22Rv1 (cell line): ENCODE results near the gene ZNF20.

Experiments used
- ZFX ChIP-seq: fragments of 450-650 bp; IDR thresholded peaks from 2 replicates; pipeline ENCODE4 v1.6.1; 2017; ENCODE audit warnings: antibody characterized with exemption, borderline replicate concordance
- TF ChIP-seq, protein P1 (sequence below): fragments of 450-650 bp; IDR thresholded peaks from 2 replicates; pipeline ENCODE4 v1.5.1; 2017; ENCODE audit warnings: mild to moderate bottlenecking

DNA sequence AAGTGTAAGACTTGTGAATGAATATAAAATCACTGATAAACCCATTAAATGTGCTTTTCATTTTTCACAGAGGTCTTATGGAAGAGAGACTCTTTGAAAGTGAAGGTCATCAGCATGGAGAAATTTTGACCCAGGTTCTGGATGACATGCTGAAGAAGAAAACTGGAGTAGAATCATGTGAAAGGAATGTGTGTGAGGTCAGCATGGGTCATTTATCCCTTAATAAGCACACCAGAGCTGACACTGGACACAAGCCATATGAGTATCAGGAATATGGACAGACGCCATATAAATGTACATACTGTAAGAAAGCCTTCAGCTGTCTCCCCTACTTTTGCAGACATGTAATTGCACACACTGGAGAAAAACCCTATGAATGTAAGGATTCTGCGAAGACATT lies 29.0 kb downstream of the ZNF20 start:
- TF ChIP-seq, protein P1, sequence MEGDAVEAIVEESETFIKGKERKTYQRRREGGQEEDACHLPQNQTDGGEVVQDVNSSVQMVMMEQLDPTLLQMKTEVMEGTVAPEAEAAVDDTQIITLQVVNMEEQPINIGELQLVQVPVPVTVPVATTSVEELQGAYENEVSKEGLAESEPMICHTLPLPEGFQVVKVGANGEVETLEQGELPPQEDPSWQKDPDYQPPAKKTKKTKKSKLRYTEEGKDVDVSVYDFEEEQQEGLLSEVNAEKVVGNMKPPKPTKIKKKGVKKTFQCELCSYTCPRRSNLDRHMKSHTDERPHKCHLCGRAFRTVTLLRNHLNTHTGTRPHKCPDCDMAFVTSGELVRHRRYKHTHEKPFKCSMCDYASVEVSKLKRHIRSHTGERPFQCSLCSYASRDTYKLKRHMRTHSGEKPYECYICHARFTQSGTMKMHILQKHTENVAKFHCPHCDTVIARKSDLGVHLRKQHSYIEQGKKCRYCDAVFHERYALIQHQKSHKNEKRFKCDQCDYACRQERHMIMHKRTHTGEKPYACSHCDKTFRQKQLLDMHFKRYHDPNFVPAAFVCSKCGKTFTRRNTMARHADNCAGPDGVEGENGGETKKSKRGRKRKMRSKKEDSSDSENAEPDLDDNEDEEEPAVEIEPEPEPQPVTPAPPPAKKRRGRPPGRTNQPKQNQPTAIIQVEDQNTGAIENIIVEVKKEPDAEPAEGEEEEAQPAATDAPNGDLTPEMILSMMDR: no peak
- no peak for TF ChIP-seq ZFX
